ENCODE results near the gene NLK. TPM values are rescaled to one million over a fixed set of nuclear protein-coding genes. Genes with fewer than 3 reads are reported as not detected.

The NLK gene
- polyA plus RNA-seq, 1 donor from 2014 or later = 81.7 TPM

DNA sequence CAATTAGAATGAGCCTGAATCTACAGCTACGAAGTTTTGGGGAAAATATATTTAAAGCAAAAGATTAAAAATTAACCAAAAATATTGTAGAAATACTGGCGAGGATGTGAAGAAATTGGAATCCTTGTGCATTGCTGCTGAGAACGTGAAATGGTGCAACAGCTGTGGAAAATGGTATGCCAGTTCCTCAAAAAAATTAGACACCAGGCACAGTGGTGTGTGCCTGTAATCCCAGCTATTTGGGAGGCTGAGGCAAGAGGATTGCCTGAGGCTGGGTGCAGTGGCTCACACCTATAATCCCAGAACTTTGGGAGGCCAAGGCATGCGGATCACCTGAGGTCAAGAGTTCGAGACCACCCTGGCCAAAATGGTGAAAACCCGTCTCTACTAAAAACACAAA, 156.6 kb downstream of the NLK start:
- Histone ChIP-seq H3K36me3 (ENCODE audit: insufficient read depth, low read length) (no peaks in the 10 kb centered on the region), H3K9me2 (ENCODE audit: insufficient read depth, low read length) (no peaks in the 10 kb centered on the region), H3K27ac (ENCODE audit: low read length) (no peak overlapping the region), H3K4me2 (ENCODE audit: low read length) (no peak overlapping the region), H3K9ac (ENCODE audit: low read length) (no peak overlapping the region), H3F3A (ENCODE audit: insufficient read depth, low read length, poor library complexity, severe bottlenecking) (no peaks in the 10 kb centered on the region), H3K9me3 (ENCODE audit: low read length) (no peaks in the 10 kb centered on the region), H4K20me1 (ENCODE audit: insufficient read depth) (no peaks in the 10 kb centered on the region), H3K79me2 (replicated peaks; ENCODE audit: insufficient read depth, low read length) (no peaks in the 10 kb centered on the region), H3K27me3 (ENCODE audit: insufficient read depth, low read depth, low read length) (no peaks in the 10 kb centered on the region), H3K4me3 (ENCODE audit: low read length) (no peak overlapping the region), H2AFZ (ENCODE audit: low read depth, low read length) (no peak overlapping the region)
- no peak for TF ChIP-seq POLR2AphosphoS5 (IDR thresholded peaks at IDR 0.05)
- no peak for TF ChIP-seq TAF1 (IDR thresholded peaks at IDR 0.05; ENCODE audit: low read depth)
- no peak for TF ChIP-seq RAD21 (conservative IDR thresholded peaks at IDR 0.05)
- TF ChIP-seq MXI1 (conservative IDR thresholded peaks at IDR 0.05; ENCODE audit: poor library complexity, severe bottlenecking) = no peak
- no peak for TF ChIP-seq REST (IDR thresholded peaks at IDR 0.05; ENCODE audit: borderline replicate concordance)
- no peak for TF ChIP-seq SMC3 (conservative IDR thresholded peaks at IDR 0.05; ENCODE audit: poor library complexity)
- no peak for TF ChIP-seq EP300 (conservative IDR thresholded peaks at IDR 0.05; ENCODE audit: poor library complexity, severe bottlenecking)

DNA sequence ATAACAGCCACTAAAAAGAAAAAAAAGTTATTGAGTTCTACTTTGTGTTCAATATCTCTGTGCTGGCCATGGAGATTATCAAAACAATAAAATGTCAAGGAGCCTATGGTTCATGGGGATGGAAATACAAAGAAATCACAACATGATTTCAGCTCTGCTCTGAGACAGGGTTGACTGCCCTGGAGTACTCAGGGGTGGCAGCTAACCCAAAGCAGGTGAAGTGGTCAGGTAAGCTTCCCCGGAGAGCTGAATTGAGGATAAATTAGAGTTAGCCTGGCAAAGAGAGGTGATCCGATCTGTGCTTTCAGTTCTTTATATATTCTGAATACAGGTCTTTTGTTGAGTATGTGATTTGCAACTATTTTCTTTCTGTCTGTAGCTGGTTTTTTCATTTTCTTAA, 157.3 kb downstream of the NLK start:
- Histone ChIP-seq H3K9me2 (ENCODE audit: insufficient read depth, low read length) (no peaks in the 10 kb centered on the region), H3K79me2 (replicated peaks; ENCODE audit: insufficient read depth, low read length) (no peaks in the 10 kb centered on the region), H3K27ac (ENCODE audit: low read length) (no peak overlapping the region), H3F3A (ENCODE audit: insufficient read depth, low read length, poor library complexity, severe bottlenecking) (no peaks in the 10 kb centered on the region), H3K4me2 (ENCODE audit: low read length) (no peak overlapping the region), H3K27me3 (ENCODE audit: insufficient read depth, low read depth, low read length) (no peaks in the 10 kb centered on the region), H3K9ac (ENCODE audit: low read length) (no peak overlapping the region), H3K36me3 (ENCODE audit: insufficient read depth, low read length) (no peaks in the 10 kb centered on the region), H2AFZ (ENCODE audit: low read depth, low read length) (no peak overlapping the region), H4K20me1 (ENCODE audit: insufficient read depth) (no peaks in the 10 kb centered on the region), H3K9me3 (ENCODE audit: low read length) (no peaks in the 10 kb centered on the region), H3K4me3 (ENCODE audit: low read length) (no peak overlapping the region)
- TF ChIP-seq EP300 (conservative IDR thresholded peaks at IDR 0.05; ENCODE audit: poor library complexity, severe bottlenecking) (no peak), REST (IDR thresholded peaks at IDR 0.05; ENCODE audit: borderline replicate concordance) (no peak), CTCF (IDR thresholded peaks at IDR 0.05; ENCODE audit: poor library complexity, severe bottlenecking) (no peak), SMC3 (conservative IDR thresholded peaks at IDR 0.05; ENCODE audit: poor library complexity) (no peak), MXI1 (conservative IDR thresholded peaks at IDR 0.05; ENCODE audit: poor library complexity, severe bottlenecking) (no peak), TAF1 (IDR thresholded peaks at IDR 0.05; ENCODE audit: low read depth) (no peak), RAD21 (conservative IDR thresholded peaks at IDR 0.05) (no peak), POLR2AphosphoS5 (IDR thresholded peaks at IDR 0.05) (no peak), EZH2 (IDR thresholded peaks at IDR 0.05; ENCODE audit: borderline replicate concordance, insufficient read depth, low read length, poor library complexity, severe bottlenecking) (no peak)

All from neural cell (in vitro differentiated cells).